Endodermal cell (in vitro differentiated cells): ENCODE data around the gene LSR. TPM values are rescaled to one million over a fixed set of nuclear protein-coding genes. Genes with fewer than 3 reads are reported as not detected.

Experiments used
- DNase-seq: peaks from one replicate; pipeline ENCODE4 v3.0.0-alpha.2; 2017
- H3K27ac ChIP-seq: 2 replicates; pipeline ENCODE4 v1.5.1; 2013; ENCODE audit warnings: mild to moderate bottlenecking, low read depth, low read length, moderate library complexity
- H3K27me3 ChIP-seq: 2 replicates; pipeline ENCODE4 v1.6.1; 2013; ENCODE audit warnings: mild to moderate bottlenecking, low read length, moderate library complexity; ENCODE audit not compliant: insufficient read depth, control insufficient read depth, poor library complexity, severe bottlenecking
- H3K36me3 ChIP-seq: 2 replicates; pipeline ENCODE4 v1.7.0; 2013; ENCODE audit warnings: mild to moderate bottlenecking, low read length, moderate library complexity; ENCODE audit not compliant: control insufficient read depth, insufficient read depth
- H3K4me1 ChIP-seq: one replicate; pipeline ENCODE4 v1.7.0; 2013; ENCODE audit warnings: low read length; ENCODE audit not compliant: control insufficient read depth, insufficient read depth
- H3K4me3 ChIP-seq: 2 replicates; pipeline ENCODE4 v1.5.1; 2013; ENCODE audit warnings: mild to moderate bottlenecking, low read length, moderate library complexity
- H3K9ac ChIP-seq: 2 replicates; pipeline ENCODE4 v1.6.1; 2013; ENCODE audit warnings: mild to moderate bottlenecking, low read length, moderate library complexity; ENCODE audit not compliant: poor library complexity, severe bottlenecking; ENCODE audit errors: extremely low read depth
- H3K9me3 ChIP-seq: 2 replicates; pipeline ENCODE4 v1.6.1; 2013; ENCODE audit warnings: mild to moderate bottlenecking, low read length, moderate library complexity; ENCODE audit not compliant: control insufficient read depth
- H3K27ac Mint-ChIP-seq: 2 replicates; pipeline ENCODE4 v1.8.0; 2020; ENCODE audit warnings: mixed read lengths
- H3K27me3 Mint-ChIP-seq: 2 replicates; pipeline ENCODE4 v1.8.0; 2021; ENCODE audit warnings: mild to moderate bottlenecking, mixed read lengths; ENCODE audit not compliant: insufficient read depth
- H3K36me3 Mint-ChIP-seq: 2 replicates; pipeline ENCODE4 v1.8.0; 2020; ENCODE audit warnings: low read depth, mixed read lengths
- H3K4me1 Mint-ChIP-seq: 2 replicates; pipeline ENCODE4 v1.8.0; 2020; ENCODE audit warnings: mixed read lengths
- H3K4me3 Mint-ChIP-seq: 2 replicates; pipeline ENCODE4 v1.8.0; 2020; ENCODE audit warnings: mild to moderate bottlenecking, moderate library complexity, mixed read lengths
- H3K9me3 Mint-ChIP-seq: 2 replicates; pipeline ENCODE4 v1.8.0; 2020; ENCODE audit warnings: mild to moderate bottlenecking, mixed read lengths
- CTCF ChIP-seq: fragments of 200-600 bp; sonication (generic); conservative IDR thresholded peaks from 2 replicates; pipeline ENCODE4 v1.5.0; 2021; ENCODE audit warnings: antibody characterized with exemption, mild to moderate bottlenecking
- WGBS, 2 experiments: methylation state at CpG; one replicate each; pipeline versions ENCODE4 v1.1.5 to v1.1.7; 2013; ENCODE audit warnings: missing lambda C conversion rate in 2 of 2, mixed read lengths in 1 of 2; ENCODE audit not compliant: insufficient coverage in 1 of 2, insufficient read length in 1 of 2; 5-methylcytosine and 5-hydroxymethylcytosine counted together
- total RNA-seq, 2 donors: library from RNA; stranded (reverse); fragmentation: NEBNext Ultra II Directional in 1 of 2; extraction: Animal tissue kit (Norgen Biotek cat#: 25700) in 1 of 2; gene quantifications; 2 replicates in 1 of 2; 3 replicates in 1 of 2; pipeline ENCODE4 v1.2.1, GENCODE V29; 2021

Gene LSR
- total RNA-seq, 2 donors from 2014 or later: 112 to 170 TPM

DNA sequence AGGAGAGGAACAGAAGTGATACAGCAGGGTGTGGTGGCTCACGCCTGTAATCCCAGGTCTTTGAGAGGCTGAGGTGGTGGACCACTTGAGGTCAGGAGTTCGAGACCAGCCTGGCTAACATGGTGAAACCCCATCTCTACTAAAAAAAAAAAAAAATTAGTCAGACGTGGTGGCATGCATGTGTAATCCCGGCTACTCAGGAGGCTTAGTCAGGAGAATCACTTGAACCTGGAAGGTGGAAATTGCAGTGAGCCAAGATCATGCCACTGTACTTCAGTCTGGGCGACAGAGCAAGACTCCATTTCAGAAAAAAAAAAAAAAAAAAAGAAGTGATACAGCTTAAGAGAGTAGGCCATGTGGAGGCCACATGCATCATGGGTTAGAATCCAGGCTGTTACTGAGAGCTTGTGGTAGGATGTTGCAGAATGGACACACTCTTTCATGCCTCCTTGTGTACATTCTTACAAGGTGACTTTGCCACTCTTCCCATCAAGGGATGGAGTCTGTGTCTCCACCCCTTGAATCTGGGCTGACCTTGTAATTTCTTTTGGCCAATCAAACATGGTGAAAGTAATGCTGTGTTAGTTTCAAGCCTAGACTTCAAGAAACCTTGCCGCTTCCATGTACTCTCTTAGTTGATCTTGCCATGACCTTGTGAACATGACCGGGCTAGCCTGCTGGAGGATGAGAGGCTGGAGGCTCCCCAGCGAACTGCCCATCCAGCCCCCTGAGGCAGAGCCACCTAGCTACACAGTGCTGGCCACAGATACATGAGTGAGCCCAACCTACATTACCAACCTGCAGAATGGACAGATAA lies 32.6 kb upstream of the LSR start:
- Mint-ChIP-seq H3K9me3 (peaks cover 28% of the 10 kb centered on the region), H3K36me3 (no peaks in the 10 kb centered on the region), H3K4me1 (no peaks in the 10 kb centered on the region), H3K4me3 (no peak overlapping the region), H3K27me3 (peaks cover 4% of the 10 kb centered on the region), H3K27ac (no peak overlapping the region)
- no peak for DNase-seq
- no peak overlapping the region for H3K9ac ChIP-seq
- no peak overlapping the region for H3K27ac ChIP-seq
- H3K9me3 ChIP-seq: peaks cover 17% of the 10 kb centered on the region
- no peaks in the 10 kb centered on the region for H3K27me3 ChIP-seq
- no peaks in the 10 kb centered on the region for H3K4me1 ChIP-seq
- no peak for TF ChIP-seq CTCF
- no peaks in the 10 kb centered on the region for H3K36me3 ChIP-seq
- WGBS, 2 experiments: 90 to 93% methylated on average over 4 to 8 of the region's 8 CpGs
- H3K4me3 ChIP-seq: no peak overlapping the region

DNA sequence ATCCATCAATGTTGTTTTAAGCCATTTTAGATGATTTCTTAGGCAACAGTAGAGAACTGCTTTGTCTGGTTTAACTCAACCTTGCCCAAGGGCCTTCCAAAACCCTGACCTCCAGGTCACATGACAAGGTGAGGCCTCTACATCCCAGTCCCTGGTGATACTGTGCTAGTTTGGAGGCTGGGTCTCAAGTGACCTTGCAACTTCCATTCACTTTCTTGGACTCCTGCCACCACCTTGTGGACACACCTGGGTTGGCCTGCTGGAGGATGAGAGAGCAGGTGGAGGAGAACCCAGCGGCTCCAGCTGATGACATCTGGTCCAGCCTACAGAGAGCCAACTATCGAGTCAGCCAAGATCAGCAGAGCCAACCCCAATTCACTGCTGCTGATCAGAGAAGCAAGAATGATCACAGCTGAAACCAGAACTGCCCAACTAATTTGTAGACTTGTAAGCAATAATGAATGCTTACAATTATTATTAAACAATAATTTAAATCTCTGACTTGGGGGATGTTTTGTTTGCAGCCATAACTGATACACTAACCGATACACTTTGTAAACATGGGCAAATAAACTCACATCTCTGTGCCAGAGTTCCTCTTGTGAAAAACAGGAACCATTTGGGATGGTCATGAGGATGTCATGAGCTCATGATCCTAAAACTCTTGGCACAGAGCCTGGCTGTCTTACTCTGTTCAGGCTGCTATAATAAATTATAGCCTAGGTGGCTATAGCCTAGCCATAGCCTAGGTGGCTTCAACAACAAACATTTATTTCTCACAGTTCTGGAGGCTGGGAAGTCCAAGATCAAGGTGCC lies 31.8 kb upstream of the LSR start:
- no peaks in the 10 kb centered on the region for H3K4me1 Mint-ChIP-seq
- H3K27ac Mint-ChIP-seq: no peak overlapping the region
- no peaks in the 10 kb centered on the region for H3K36me3 Mint-ChIP-seq
- H3K27ac ChIP-seq: no peak overlapping the region
- no peaks in the 10 kb centered on the region for H3K36me3 ChIP-seq
- H3K27me3 ChIP-seq: no peaks in the 10 kb centered on the region
- H3K4me1 ChIP-seq: no peaks in the 10 kb centered on the region
- TF ChIP-seq CTCF: peak; percentile 63
- H3K27me3 Mint-ChIP-seq: peaks cover 4% of the 10 kb centered on the region
- H3K9me3 Mint-ChIP-seq: peaks cover 28% of the 10 kb centered on the region
- WGBS, 2 experiments: 70 to 77% methylated on average over 2 to 3 of the region's 3 CpGs
- H3K4me3 Mint-ChIP-seq: no peak overlapping the region
- H3K4me3 ChIP-seq: no peak overlapping the region
- H3K9me3 ChIP-seq: peaks cover 17% of the 10 kb centered on the region
- peak; percentile 68 for DNase-seq
- no peak overlapping the region for H3K9ac ChIP-seq

DNA sequence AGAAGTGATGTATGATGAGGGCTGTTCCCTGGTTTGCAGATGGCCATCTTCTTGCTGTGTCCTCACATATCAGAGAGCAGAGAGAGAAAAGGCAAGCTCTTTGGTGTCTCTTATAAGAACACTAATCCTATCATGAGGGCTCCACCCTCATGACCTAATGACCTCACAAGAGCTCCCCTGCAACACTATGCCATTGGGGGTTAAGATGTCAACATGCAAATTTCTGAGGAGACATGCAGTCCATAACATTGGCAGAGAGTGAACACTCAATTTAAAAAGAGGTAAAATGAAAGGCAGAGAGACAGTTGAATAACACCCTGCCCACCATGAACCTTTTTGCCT lies 31.2 kb upstream of the LSR start:
- Mint-ChIP-seq H3K36me3 (no peaks in the 10 kb centered on the region), H3K27me3 (peaks cover 4% of the 10 kb centered on the region), H3K4me3 (no peak overlapping the region), H3K9me3 (peaks cover 30% of the 10 kb centered on the region), H3K27ac (no peak overlapping the region), H3K4me1 (no peaks in the 10 kb centered on the region)
- Histone ChIP-seq H3K36me3 (no peaks in the 10 kb centered on the region), H3K9me3 (peaks cover 17% of the 10 kb centered on the region), H3K4me3 (no peak overlapping the region), H3K4me1 (no peaks in the 10 kb centered on the region), H3K9ac (no peak overlapping the region), H3K27ac (no peak overlapping the region), H3K27me3 (no peaks in the 10 kb centered on the region)
- no peak for DNase-seq
- no peak for TF ChIP-seq CTCF
